DND-41 (cell line): ENCODE data around the gene GNB5.
"Not testable (repeated sequence)": the region's sequence is repeated elsewhere in the genome, so short reads cannot be mapped to it uniquely, and the experiment has no call there.

Source experiments
- ATAC-seq: fragments of 200-7000 bp; cut with Tn5 transposase; 3 replicates; pipeline ENCODE4 v1.9.1; 2021; ENCODE audit warnings: low read depth; ENCODE audit not compliant: insufficient read depth
- DNase-seq: peaks from one replicate; pipeline ENCODE4 v3.0.0-alpha.2; 2020
- H2AFZ ChIP-seq: 2 replicates; pipeline ENCODE4 v1.6.0; 2012; ENCODE audit warnings: low read depth, low read length
- H3K27ac ChIP-seq: 2 replicates; pipeline ENCODE4 v1.5.1; 2012; ENCODE audit warnings: low read length, inconsistent platforms
- H3K27me3 ChIP-seq: fragments of 200-600 bp; sonication (generic); 2 replicates; pipeline ENCODE4 v1.6.0; 2012; ENCODE audit warnings: low read length, mild to moderate bottlenecking, inconsistent platforms; ENCODE audit not compliant: insufficient read depth, poor library complexity
- H3K36me3 ChIP-seq: 2 replicates; pipeline ENCODE4 v1.5.1; 2012; ENCODE audit warnings: low read length, inconsistent platforms; ENCODE audit not compliant: insufficient read depth
- H3K4me1 ChIP-seq: 2 replicates; pipeline ENCODE4 v1.5.1; 2012; ENCODE audit warnings: mild to moderate bottlenecking, low read length; ENCODE audit not compliant: insufficient read depth
- H3K4me2 ChIP-seq: 2 replicates; pipeline ENCODE4 v1.6.0; 2012; ENCODE audit warnings: mild to moderate bottlenecking, moderate library complexity, low read length, inconsistent platforms; ENCODE audit not compliant: insufficient read depth
- H3K4me3 ChIP-seq, 2 experiments: fragments of 200-600 bp in 1 of 2; shearing (Covaris generic) in 1 of 2; 2 replicates each; pipeline ENCODE4 v1.5.1; 2012 to 2016; ENCODE audit warnings: inconsistent platforms in 2 of 2, low read length in 2 of 2, mild to moderate bottlenecking in 2 of 2, low read depth in 1 of 2, moderate library complexity in 1 of 2
- H3K79me2 ChIP-seq: 2 replicates; pipeline ENCODE4 v1.6.0; 2012; ENCODE audit warnings: low read length, inconsistent platforms; ENCODE audit not compliant: insufficient read depth
- H3K9ac ChIP-seq: 2 replicates; pipeline ENCODE4 v1.6.0; 2012; ENCODE audit warnings: low read depth, mild to moderate bottlenecking, inconsistent platforms, low read length, moderate library complexity
- H3K9me3 ChIP-seq: 2 replicates; pipeline ENCODE4 v1.5.1; 2012; ENCODE audit warnings: low read length, moderate library complexity, mild to moderate bottlenecking, inconsistent platforms; ENCODE audit not compliant: insufficient read depth, severe bottlenecking
- H4K20me1 ChIP-seq: 2 replicates; pipeline ENCODE4 v1.6.0; 2012; ENCODE audit warnings: low read length; ENCODE audit not compliant: insufficient read depth
- CTCF ChIP-seq: IDR thresholded peaks from 2 replicates; pipeline ENCODE4 v1.5.1; 2012; ENCODE audit warnings: borderline replicate concordance, low read length, moderate library complexity, mild to moderate bottlenecking; ENCODE audit not compliant: poor library complexity, severe bottlenecking; ENCODE audit errors: extremely low read depth
- EZH2 ChIP-seq: IDR thresholded peaks from 3 replicates; pipeline ENCODE4 v1.6.1; 2012; ENCODE audit warnings: borderline replicate concordance, low read depth, mild to moderate bottlenecking, moderate library complexity, low read length, inconsistent platforms; ENCODE audit not compliant: severe bottlenecking

The GNB5 gene

GRCh38 chr15:52099651-52100272, 91.4 kb downstream of the GNB5 start:
- Histone ChIP-seq H3K36me3 (no peaks in the 10 kb centered on the region), H3K9me3 (no peaks in the 10 kb centered on the region), H3K27ac (no peak overlapping the region), H4K20me1 (no peaks in the 10 kb centered on the region), H3K27me3 (no peaks in the 10 kb centered on the region), H3K4me2 (no peak overlapping the region), H3K4me1 (no peaks in the 10 kb centered on the region), H3K79me2 (no peaks in the 10 kb centered on the region), H2AFZ (no peak overlapping the region), H3K4me3 (no peak overlapping the region), H3K9ac (no peak overlapping the region)
- ATAC-seq, result no peak
- no peak for DNase-seq
- TF ChIP-seq EZH2 (no peak), CTCF (no peak)

- Histone ChIP-seq H3K4me2 (no peak overlapping the region), H4K20me1 (no peaks in the 10 kb centered on the region), H3K9ac (no peak overlapping the region), H3K4me3 (no peak overlapping the region), H3K27me3 (no peaks in the 10 kb centered on the region), H3K79me2 (no peaks in the 10 kb centered on the region), H3K27ac (no peak overlapping the region), H3K36me3 (no peaks in the 10 kb centered on the region), H3K4me1 (no peaks in the 10 kb centered on the region), H2AFZ (no peak overlapping the region), H3K9me3 (no peaks in the 10 kb centered on the region)
- TF ChIP-seq EZH2 (no peak), CTCF (no peak)
- DNase-seq (no peak), ATAC-seq (no peak)
Measured at GRCh38 chr15:52098323-52098722, 92.9 kb downstream of the GNB5 start.

GRCh38 chr15:52097180-52097579, 94.0 kb downstream of the GNB5 start:
- H3K27me3 ChIP-seq, result no peaks in the 10 kb centered on the region
- H3K4me2 ChIP-seq, result no peak overlapping the region
- no peak overlapping the region for H3K27ac ChIP-seq
- H3K9ac ChIP-seq, result no peak overlapping the region
- DNase-seq (no peak), ATAC-seq (no peak)
- no peaks in the 10 kb centered on the region for H4K20me1 ChIP-seq
- H3K79me2 ChIP-seq, result no peaks in the 10 kb centered on the region
- no peaks in the 10 kb centered on the region for H3K36me3 ChIP-seq
- no peak overlapping the region for H2AFZ ChIP-seq
- H3K4me3 ChIP-seq, result no peak overlapping the region
- no peaks in the 10 kb centered on the region for H3K4me1 ChIP-seq
- H3K9me3 ChIP-seq, result no peaks in the 10 kb centered on the region
- no peak for TF ChIP-seq EZH2
- no peak for TF ChIP-seq CTCF

GRCh38 chr15:52096536-52096935, 94.7 kb downstream of the GNB5 start:
- H4K20me1 ChIP-seq, H3K9me3 ChIP-seq, H3K27ac ChIP-seq, DNase-seq, H3K4me2 ChIP-seq, H3K79me2 ChIP-seq, H3K9ac ChIP-seq, H3K4me1 ChIP-seq, H2AFZ ChIP-seq, H3K27me3 ChIP-seq, H3K4me3 ChIP-seq, H3K36me3 ChIP-seq, ATAC-seq: not testable (repeated sequence)
